GM12875 (cell line): ENCODE measurements around the gene MRNIP.

ENCODE experiments used
- H3K4me3 ChIP-seq: one replicate; pipeline ENCODE4 v1.5.1; 2011; ENCODE audit warnings: low read depth, low read length, control low read depth
- CTCF ChIP-seq: IDR thresholded peaks from 2 replicates; pipeline ENCODE4 v1.5.1; 2011; ENCODE audit warnings: low read depth, mild to moderate bottlenecking, control low read depth, inconsistent platforms, low read length, moderate library complexity, borderline replicate concordance; ENCODE audit not compliant: insufficient read depth

Gene MRNIP

DNA sequence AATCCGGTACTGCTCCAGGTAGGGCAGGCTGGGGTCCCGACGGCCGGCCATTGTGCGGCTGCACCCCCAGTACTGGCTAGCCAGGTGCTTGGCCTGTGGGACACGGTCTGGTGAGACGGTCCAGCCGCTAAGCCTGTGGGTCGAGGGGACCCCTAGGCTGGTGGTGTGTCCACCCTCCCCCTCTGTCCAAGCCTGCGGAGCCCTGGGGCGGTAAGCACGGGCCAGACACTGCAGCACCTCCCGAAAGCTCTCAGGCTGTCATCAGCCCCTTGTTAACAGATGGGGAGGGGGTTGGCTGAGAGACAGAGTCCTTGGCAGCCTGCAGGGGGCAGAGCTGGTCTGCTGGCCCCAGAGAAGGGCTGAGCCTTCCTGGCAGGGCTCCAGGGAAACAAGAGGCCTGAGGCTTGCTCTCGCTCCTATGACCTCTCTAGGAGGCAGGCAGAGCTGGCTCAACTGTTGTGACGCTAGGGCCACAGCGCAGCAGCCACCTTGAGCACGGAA lies 11.8 kb upstream of the MRNIP start:
- H3K4me3 ChIP-seq: no peak overlapping the region
- no peak for TF ChIP-seq CTCF

- TF ChIP-seq CTCF: no peak
- H3K4me3 ChIP-seq: no peak overlapping the region
Observed at GRCh38 chr5:179869641-179870402, 11.2 kb upstream of the MRNIP start.

GRCh38 chr5:179869101-179869500 lies 10.5 kb upstream of the MRNIP start:
- TF ChIP-seq CTCF: no peak
- H3K4me3 ChIP-seq: no peak overlapping the region

DNA sequence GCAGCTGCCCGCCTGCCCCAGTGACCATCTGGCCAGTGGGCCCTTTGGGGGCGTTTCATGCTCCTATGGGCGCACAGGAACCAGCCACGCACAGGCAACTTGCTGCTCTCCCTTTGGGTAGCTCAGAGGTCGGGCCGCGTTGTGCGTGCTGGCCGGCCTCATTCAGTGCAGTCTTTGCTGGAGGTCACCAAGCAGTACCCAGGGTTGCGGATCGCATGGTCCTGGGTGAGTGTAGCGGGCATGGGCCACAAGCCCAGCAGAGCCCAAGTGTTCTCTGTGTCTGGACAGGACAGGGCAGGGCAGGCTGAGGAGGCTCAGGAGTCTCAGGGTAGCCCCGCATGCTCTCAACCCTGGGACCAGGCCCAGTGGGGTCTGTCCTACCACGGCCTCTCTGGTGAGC lies 9.9 kb upstream of the MRNIP start:
- no peak overlapping the region for H3K4me3 ChIP-seq
- no peak for TF ChIP-seq CTCF

GRCh38 chr5:179867476-179867875 lies 8.9 kb upstream of the MRNIP start:
- no peak overlapping the region for H3K4me3 ChIP-seq
- no peak for TF ChIP-seq CTCF

- no peak overlapping the region for H3K4me3 ChIP-seq
- TF ChIP-seq CTCF: no peak
Observed at GRCh38 chr5:179867079-179867465, 8.5 kb upstream of the MRNIP start.
